Hair follicular keratinocyte (primary cell): ENCODE results near the gene CYTH1. TPM values are rescaled to one million over a fixed set of nuclear protein-coding genes. Genes with fewer than 3 reads are reported as not detected.

Source experiments
- total RNA-seq: library from RNA; depleted of rRNA; stranded (reverse); fragments of >200 nt; gene quantifications from 2 replicates; pipeline ENCODE4 v1.2.3, GENCODE V29; 2015

CYTH1 gene, protein sequence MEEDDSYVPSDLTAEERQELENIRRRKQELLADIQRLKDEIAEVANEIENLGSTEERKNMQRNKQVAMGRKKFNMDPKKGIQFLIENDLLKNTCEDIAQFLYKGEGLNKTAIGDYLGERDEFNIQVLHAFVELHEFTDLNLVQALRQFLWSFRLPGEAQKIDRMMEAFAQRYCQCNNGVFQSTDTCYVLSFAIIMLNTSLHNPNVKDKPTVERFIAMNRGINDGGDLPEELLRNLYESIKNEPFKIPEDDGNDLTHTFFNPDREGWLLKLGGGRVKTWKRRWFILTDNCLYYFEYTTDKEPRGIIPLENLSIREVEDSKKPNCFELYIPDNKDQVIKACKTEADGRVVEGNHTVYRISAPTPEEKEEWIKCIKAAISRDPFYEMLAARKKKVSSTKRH
- 22.1 and 23.5 TPM in 2 replicates for total RNA-seq

DNA sequence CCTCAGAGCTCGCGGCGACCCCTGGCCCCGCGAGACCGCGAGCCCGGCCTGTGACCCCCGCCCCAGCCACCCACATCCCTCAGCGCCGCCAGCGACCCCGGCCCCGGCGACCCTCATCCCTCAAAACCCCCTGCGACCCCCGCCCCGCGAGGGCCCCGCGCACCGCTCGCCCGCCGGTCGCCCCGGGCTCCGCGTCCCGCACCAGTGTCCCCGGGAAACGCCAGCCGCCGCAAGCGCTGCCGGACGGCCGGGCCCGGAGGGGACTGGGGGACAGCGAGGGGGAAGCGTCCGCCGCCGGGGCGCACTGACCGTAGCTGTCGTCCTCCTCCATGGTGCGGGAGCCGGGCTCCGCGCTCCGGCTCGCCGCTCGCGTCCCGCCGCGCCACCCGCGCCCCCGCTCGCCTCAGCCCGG lies at the start of gene CYTH1:
CYTH1 (minus strand) TSS at position 381 of the 412 bp plus-strand sequence; CDS start at position 331, 50 bp downstream.

Other genes with a start within 250 kb of the CYTH1 start
- gene DNAH17, start 204.9 kb downstream of the CYTH1 start, total RNA-seq = 0.39 and 1.1 TPM in 2 replicates
- 13.0 and 14.3 TPM in 2 replicates for gene USP36, start 58.5 kb upstream of the CYTH1 start, total RNA-seq
- not detected in 2 replicates for gene CEP295NL, start 120.9 kb upstream of the CYTH1 start, total RNA-seq
- gene TIMP2, start 143.1 kb upstream of the CYTH1 start, total RNA-seq = 0.47 and 3.3 TPM in 2 replicates
- gene LGALS3BP, start 197.7 kb upstream of the CYTH1 start, total RNA-seq = 85.3 and 122 TPM in 2 replicates
- 55.4 and 66.1 TPM in 2 replicates for gene CANT1, start 227.5 kb upstream of the CYTH1 start, total RNA-seq
- gene C1QTNF1, start 241.9 kb upstream of the CYTH1 start, total RNA-seq = 38.3 and 73.3 TPM in 2 replicates